GM11168 (cell line): ENCODE data around the gene ADGRV1.
"Not testable (repeated sequence)": the region's sequence is repeated elsewhere in the genome, so short reads cannot be mapped to it uniquely, and the experiment has no call there.

ENCODE experiments used
- in situ Hi-C: fragments of 300-500 bp; cut with MboI; formaldehyde crosslinking; loops from one replicate; pipeline ENCODE4 v1.12.0; 2022; ENCODE audit warnings: low sequenced_read_pairs; ENCODE audit not compliant: unreplicated experiment

ADGRV1 gene

GRCh38 chr5:90642706-90643229 lies 84.2 kb downstream of the ADGRV1 start:
- in situ Hi-C loops: no loop called here

GRCh38 chr5:90644132-90644531 lies 85.5 kb downstream of the ADGRV1 start:
- in situ Hi-C loops: no loop called here

GRCh38 chr5:90645024-90645610 lies 86.5 kb downstream of the ADGRV1 start:
- in situ Hi-C loops: no loop called here

GRCh38 chr5:90650767-90651166 lies 92.2 kb downstream of the ADGRV1 start:
- in situ Hi-C loops: no loop called here

GRCh38 chr5:90654215-90654614 lies 95.6 kb downstream of the ADGRV1 start:
- in situ Hi-C loops: no loop called here

- in situ Hi-C loops: no loop called here
Observed at GRCh38 chr5:90655423-90655822, 96.8 kb downstream of the ADGRV1 start.

- in situ Hi-C loops: no loop called here
Observed at GRCh38 chr5:90657030-90657429, 98.4 kb downstream of the ADGRV1 start.

GRCh38 chr5:90657788-90658187 lies 99.2 kb downstream of the ADGRV1 start:
- in situ Hi-C loops: no loop called here

- in situ Hi-C loops: no loop called here
Observed at GRCh38 chr5:90658620-90659019, 100.0 kb downstream of the ADGRV1 start.

- in situ Hi-C loops: not testable (repeated sequence)
Observed at GRCh38 chr5:90668079-90668565, 109.5 kb downstream of the ADGRV1 start.

- in situ Hi-C loops: no loop called here
Observed at GRCh38 chr5:90675222-90675621, 116.6 kb downstream of the ADGRV1 start.

GRCh38 chr5:90680921-90681563 lies 122.4 kb downstream of the ADGRV1 start:
- in situ Hi-C loops: no loop called here

- in situ Hi-C loops: no loop called here
Observed at GRCh38 chr5:90682278-90682677, 123.7 kb downstream of the ADGRV1 start.

GRCh38 chr5:90685425-90686022 lies 126.9 kb downstream of the ADGRV1 start:
- in situ Hi-C loops: no loop called here

GRCh38 chr5:90686363-90686762 lies 127.8 kb downstream of the ADGRV1 start:
- in situ Hi-C loops: not testable (repeated sequence)

- in situ Hi-C loops: not testable (repeated sequence)
Observed at GRCh38 chr5:90687458-90687857, 128.9 kb downstream of the ADGRV1 start.

GRCh38 chr5:90689064-90689463 lies 130.5 kb downstream of the ADGRV1 start:
- in situ Hi-C loops: no loop called here

- in situ Hi-C loops: no loop called here
Observed at GRCh38 chr5:90690307-90690706, 131.7 kb downstream of the ADGRV1 start.

- in situ Hi-C loops: no loop called here
Observed at GRCh38 chr5:90691533-90691932, 132.9 kb downstream of the ADGRV1 start.

GRCh38 chr5:90696153-90696552 lies 137.6 kb downstream of the ADGRV1 start:
- in situ Hi-C loops: no loop called here

- in situ Hi-C loops: no loop called here
Observed at GRCh38 chr5:90700299-90700698, 141.7 kb downstream of the ADGRV1 start.
